Colonic mucosa (tissue), 4 donors: ENCODE data around the gene SLCO3A1. TPM values are rescaled to one million over a fixed set of nuclear protein-coding genes. Genes with fewer than 3 reads are reported as not detected.
A peak's percentile ranks its signal among the peaks of the same experiment; 100 is the strongest.

ENCODE experiments used
- DNase-seq: peaks from one replicate; pipeline ENCODE4 v3.0.0-alpha.2; 2020
- H3K27ac ChIP-seq: fragments of 200-600 bp; one replicate; pipeline ENCODE4 v1.8.0; 2021
- H3K27me3 ChIP-seq: fragments of 200-600 bp; one replicate; pipeline ENCODE4 v1.8.0; 2021
- H3K36me3 ChIP-seq: fragments of 200-600 bp; one replicate; pipeline ENCODE4 v1.8.0; 2021
- H3K4me1 ChIP-seq: fragments of 200-600 bp; one replicate; pipeline ENCODE4 v1.8.0; 2021; ENCODE audit warnings: mild to moderate bottlenecking
- H3K4me3 ChIP-seq: fragments of 200-600 bp; one replicate; pipeline ENCODE4 v1.8.0; 2021
- H3K9ac ChIP-seq, 2 donors: one replicate each; pipeline ENCODE4 v1.7.0; 2013; ENCODE audit warnings: control low read depth in 2 of 2, low read depth in 2 of 2, low read length in 2 of 2
- H3K9me3 ChIP-seq: fragments of 200-600 bp; one replicate; pipeline ENCODE4 v1.8.0; 2021
- CTCF ChIP-seq: fragments of 200-600 bp; IDR thresholded peaks from one replicate; pipeline ENCODE4 v1.8.0; 2022; ENCODE audit warnings: antibody characterized with exemption, mild to moderate bottlenecking
- intact Hi-C: fragments of 100-400 bp; cut with DNase I; formaldehyde crosslinking; loops from one replicate; pipeline ENCODE4 v1.14.1; 2022
- total RNA-seq, 2 donors: library from RNA; stranded (reverse); fragmentation: NEBNext Ultra II Directional in 1 of 2; extraction: Animal tissue kit (Norgen Biotek cat#: 25700) in 1 of 2; gene quantifications; one replicate each; pipeline ENCODE4 v1.2.1, GENCODE V29; 2021
- donor health status: healthy.
- donor health status: DM: no; HTN: no; CAD: no.
- donor health status: DM: no; HTN: no; CAD: no.

Gene SLCO3A1
- total RNA-seq, 2 donors from 2014 or later: 11.4 to 24.6 TPM

GRCh38 chr15:92079047-92079446 lies 225.5 kb downstream of the SLCO3A1 start:
- Histone ChIP-seq H3K27ac (no peak overlapping the region), H3K4me3 (no peak overlapping the region), H3K4me1 (no peaks in the 10 kb centered on the region), H3K27me3 (no peaks in the 10 kb centered on the region), H3K9ac (no peak overlapping the region), H3K36me3 (no peaks in the 10 kb centered on the region), H3K9me3 (no peaks in the 10 kb centered on the region)
- intact Hi-C loops: loop anchor here (5.0 kb wide), 2 partner anchors 227 to 372 kb away; partner anchors contain the start of gene SLCO3A1
- no peak for DNase-seq
- peak; percentile 12 for TF ChIP-seq CTCF

DNA sequence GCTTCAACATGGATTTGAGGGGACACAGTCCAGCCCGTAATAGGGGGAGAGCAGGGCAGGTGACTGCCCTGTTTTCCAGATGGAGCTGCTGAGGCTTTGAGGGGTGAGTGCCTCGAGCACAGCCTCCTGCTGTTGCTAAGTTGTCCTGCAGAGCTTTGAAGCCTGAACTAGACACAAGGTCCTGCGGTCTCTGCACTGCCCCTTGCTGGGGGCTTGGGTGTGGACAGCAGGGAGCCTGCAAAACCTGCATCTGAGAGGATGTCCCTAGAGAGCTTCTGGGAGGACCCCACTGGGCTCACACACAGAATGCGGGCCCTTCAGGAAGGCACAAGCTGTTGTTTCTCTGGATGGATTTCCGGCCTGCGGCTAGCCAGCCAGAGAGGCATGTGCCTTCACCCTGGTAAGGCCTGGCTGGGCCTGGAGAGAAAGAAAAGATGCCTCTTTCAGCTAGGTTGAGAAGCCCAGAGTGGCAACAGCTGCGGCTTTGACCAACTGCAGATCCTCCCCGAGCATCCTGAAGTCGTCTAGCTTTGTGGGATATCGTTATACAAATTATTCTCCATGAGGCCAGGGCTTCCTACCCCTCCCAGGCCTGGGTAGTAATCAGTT lies 226.2 kb downstream of the SLCO3A1 start:
- no peaks in the 10 kb centered on the region for H3K36me3 ChIP-seq
- H3K9me3 ChIP-seq: no peaks in the 10 kb centered on the region
- no peak overlapping the region for H3K27ac ChIP-seq
- no peak for DNase-seq
- no peaks in the 10 kb centered on the region for H3K4me1 ChIP-seq
- no peaks in the 10 kb centered on the region for H3K27me3 ChIP-seq
- H3K4me3 ChIP-seq: no peak overlapping the region
- intact Hi-C loops: loop anchor here (5.0 kb wide), 2 partner anchors 227 to 372 kb away; partner anchors contain the start of gene SLCO3A1
- H3K9ac ChIP-seq: no peak overlapping the region
- TF ChIP-seq CTCF: no peak

DNA sequence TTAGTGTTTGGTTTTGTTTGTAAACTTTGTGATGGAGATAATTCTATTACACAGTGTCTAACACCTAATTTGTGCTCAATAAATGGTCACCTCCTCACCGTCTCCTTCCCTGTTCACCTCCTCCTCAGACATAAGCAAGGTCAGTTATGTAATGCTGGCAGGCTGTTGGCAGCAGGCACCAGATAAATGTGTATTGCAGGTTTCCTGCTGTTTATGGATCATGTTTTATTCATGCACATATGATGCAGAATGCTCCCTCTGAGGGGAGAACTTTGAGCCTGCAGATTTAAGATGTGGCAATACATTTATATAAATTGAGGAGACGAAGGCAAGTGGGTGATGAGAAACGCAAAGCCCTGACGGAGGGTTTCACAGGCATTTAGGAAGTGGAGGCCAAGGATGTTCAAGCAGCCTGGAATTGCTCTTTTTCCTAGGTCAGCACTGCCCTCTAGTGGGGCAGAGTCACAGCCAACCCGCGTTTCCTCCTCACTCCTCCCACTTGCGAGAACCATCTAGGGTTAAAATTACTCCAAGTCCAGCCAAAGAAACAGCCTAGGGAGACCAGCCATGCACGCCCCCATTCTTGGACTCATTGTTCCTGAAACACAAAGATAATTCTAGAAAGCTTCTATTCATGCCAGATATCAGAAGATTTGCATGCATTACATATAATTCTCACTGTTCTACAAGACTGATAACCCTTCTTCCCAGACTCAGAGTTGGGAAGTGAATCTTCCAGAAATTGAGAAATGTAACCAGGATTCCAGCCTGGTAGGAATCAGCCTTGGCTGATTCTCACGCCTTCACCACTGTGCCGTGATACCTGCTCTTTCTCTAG lies 228.7 kb downstream of the SLCO3A1 start:
- no peaks in the 10 kb centered on the region for H3K4me1 ChIP-seq
- no peak overlapping the region for H3K9ac ChIP-seq
- H3K27me3 ChIP-seq: no peaks in the 10 kb centered on the region
- peak; percentile 77 for DNase-seq
- TF ChIP-seq CTCF: peak; percentile 80
- intact Hi-C loops: loop anchor here (2.0 kb wide), 1 partner anchor 779 kb away; no protein-coding TSS in a partner anchor
- H3K9me3 ChIP-seq: no peaks in the 10 kb centered on the region
- H3K27ac ChIP-seq: no peak overlapping the region
- H3K4me3 ChIP-seq: no peak overlapping the region
- H3K36me3 ChIP-seq: no peaks in the 10 kb centered on the region

GRCh38 chr15:92083190-92083589 lies 229.7 kb downstream of the SLCO3A1 start:
- H3K27ac ChIP-seq: no peak overlapping the region
- intact Hi-C loops: loop anchor here (2.0 kb wide), 1 partner anchor 780 kb away; no protein-coding TSS in a partner anchor
- H3K4me3 ChIP-seq: no peak overlapping the region
- no peak for DNase-seq
- H3K9me3 ChIP-seq: no peaks in the 10 kb centered on the region
- no peaks in the 10 kb centered on the region for H3K27me3 ChIP-seq
- H3K4me1 ChIP-seq: no peaks in the 10 kb centered on the region
- H3K36me3 ChIP-seq: no peaks in the 10 kb centered on the region
- no peak overlapping the region for H3K9ac ChIP-seq
- TF ChIP-seq CTCF: no peak

- Histone ChIP-seq H3K9me3 (no peaks in the 10 kb centered on the region), H3K36me3 (no peaks in the 10 kb centered on the region), H3K4me1 (no peaks in the 10 kb centered on the region), H3K27ac (no peak overlapping the region), H3K4me3 (no peak overlapping the region), H3K9ac (no peak overlapping the region), H3K27me3 (no peaks in the 10 kb centered on the region)
- DNase-seq: no peak
- no peak for TF ChIP-seq CTCF
- intact Hi-C loops: no loop called here
Observed at GRCh38 chr15:92087211-92087610, 233.7 kb downstream of the SLCO3A1 start.
